Measurements from ENCODE around the gene DNAH7. TPM values are rescaled to one million over a fixed set of nuclear protein-coding genes. Genes with fewer than 3 reads are reported as not detected.

DNAH7 gene
- total RNA-seq, 4 donors from 2014 or later = 1.3 to 11.9 (median 2.4) TPM

- TF ChIP-seq, protein P1, sequence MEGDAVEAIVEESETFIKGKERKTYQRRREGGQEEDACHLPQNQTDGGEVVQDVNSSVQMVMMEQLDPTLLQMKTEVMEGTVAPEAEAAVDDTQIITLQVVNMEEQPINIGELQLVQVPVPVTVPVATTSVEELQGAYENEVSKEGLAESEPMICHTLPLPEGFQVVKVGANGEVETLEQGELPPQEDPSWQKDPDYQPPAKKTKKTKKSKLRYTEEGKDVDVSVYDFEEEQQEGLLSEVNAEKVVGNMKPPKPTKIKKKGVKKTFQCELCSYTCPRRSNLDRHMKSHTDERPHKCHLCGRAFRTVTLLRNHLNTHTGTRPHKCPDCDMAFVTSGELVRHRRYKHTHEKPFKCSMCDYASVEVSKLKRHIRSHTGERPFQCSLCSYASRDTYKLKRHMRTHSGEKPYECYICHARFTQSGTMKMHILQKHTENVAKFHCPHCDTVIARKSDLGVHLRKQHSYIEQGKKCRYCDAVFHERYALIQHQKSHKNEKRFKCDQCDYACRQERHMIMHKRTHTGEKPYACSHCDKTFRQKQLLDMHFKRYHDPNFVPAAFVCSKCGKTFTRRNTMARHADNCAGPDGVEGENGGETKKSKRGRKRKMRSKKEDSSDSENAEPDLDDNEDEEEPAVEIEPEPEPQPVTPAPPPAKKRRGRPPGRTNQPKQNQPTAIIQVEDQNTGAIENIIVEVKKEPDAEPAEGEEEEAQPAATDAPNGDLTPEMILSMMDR (IDR thresholded peaks at IDR 0.05) = no peak
- no peak for TF ChIP-seq POLR2A (IDR thresholded peaks at IDR 0.05)
- Histone ChIP-seq H3K4me3 (no peak overlapping the region), H3K27me3 (no peaks in the 10 kb centered on the region), H3K9me3 (no peaks in the 10 kb centered on the region), H3K27ac (no peak overlapping the region), H3K36me3 (no peaks in the 10 kb centered on the region), H3K4me1 (no peaks in the 10 kb centered on the region)
- no peak for DNase-seq
Observed at GRCh38 chr2:195779491-195779890, 289.1 kb downstream of the DNAH7 start.

DNA sequence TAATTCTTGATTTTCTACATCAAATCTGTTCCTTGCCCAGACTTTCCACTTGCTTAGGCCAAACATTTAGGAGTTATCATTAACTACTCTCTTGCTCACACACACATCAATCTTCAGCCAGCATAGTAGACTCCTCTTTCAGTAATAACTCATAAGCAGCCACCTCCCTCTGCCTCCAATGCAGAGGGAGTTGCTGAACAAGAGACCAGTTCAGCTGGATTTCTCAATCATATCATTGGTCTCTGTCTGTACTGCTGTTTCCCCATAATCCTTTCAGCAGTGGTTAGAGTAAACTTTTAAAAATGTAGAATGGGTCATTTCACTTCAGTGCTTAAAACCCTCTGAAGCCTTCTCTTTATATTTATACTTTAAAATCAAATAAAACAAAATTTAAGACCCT, 298.7 kb downstream of the DNAH7 start:
- Histone ChIP-seq H3K4me1 (no peaks in the 10 kb centered on the region), H3K27me3 (no peaks in the 10 kb centered on the region), H3K9me3 (peaks cover 0 to 1% (median 0%) of the 10 kb centered on the region in 4 donors), H3K27ac (no peak overlapping the region), H3K36me3 (no peaks in the 10 kb centered on the region), H3K4me3 (no peak overlapping the region)
- no peak for DNase-seq
- TF ChIP-seq, protein P1 (IDR thresholded peaks at IDR 0.05) = no peak
- no peak for TF ChIP-seq POLR2A (IDR thresholded peaks at IDR 0.05)

DNA sequence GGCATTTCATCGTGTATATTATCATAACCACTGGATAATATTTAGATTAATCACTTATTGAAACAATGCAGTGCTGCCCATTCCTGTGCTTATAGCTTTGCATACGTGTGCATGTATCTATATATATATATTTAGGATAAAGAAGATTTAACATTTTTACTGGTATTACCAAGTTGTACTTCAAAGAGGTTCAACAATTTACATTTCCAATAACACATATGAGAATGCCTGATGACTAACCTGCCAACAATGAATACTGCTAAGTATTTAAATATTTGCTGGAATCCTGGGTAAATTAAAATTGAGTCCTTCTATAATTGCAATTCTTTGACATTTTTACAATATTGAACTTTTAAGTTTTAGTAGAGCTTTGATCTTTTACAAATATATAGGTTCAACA, 300.2 kb downstream of the DNAH7 start:
- Histone ChIP-seq H3K4me1 (no peaks in the 10 kb centered on the region), H3K27ac (no peak overlapping the region), H3K4me3 (no peak overlapping the region), H3K9me3 (peaks cover 0 to 7% (median 0%) of the 10 kb centered on the region in 4 donors), H3K36me3 (no peaks in the 10 kb centered on the region), H3K27me3 (no peaks in the 10 kb centered on the region)
- DNase-seq = no peak
- TF ChIP-seq POLR2A (IDR thresholded peaks at IDR 0.05) = no peak
- TF ChIP-seq, protein P1 (IDR thresholded peaks at IDR 0.05) = no peak

- Histone ChIP-seq H3K27me3 (no peaks in the 10 kb centered on the region), H3K9me3 (peaks cover 0 to 7% (median 0%) of the 10 kb centered on the region in 4 donors), H3K4me3 (no peak overlapping the region), H3K27ac (no peak overlapping the region), H3K4me1 (no peaks in the 10 kb centered on the region), H3K36me3 (no peaks in the 10 kb centered on the region)
- TF ChIP-seq POLR2A (IDR thresholded peaks at IDR 0.05) = no peak
- TF ChIP-seq, protein P1 (IDR thresholded peaks at IDR 0.05) = no peak
- no peak for DNase-seq
Observed at GRCh38 chr2:195766691-195767090, 301.9 kb downstream of the DNAH7 start.

DNA sequence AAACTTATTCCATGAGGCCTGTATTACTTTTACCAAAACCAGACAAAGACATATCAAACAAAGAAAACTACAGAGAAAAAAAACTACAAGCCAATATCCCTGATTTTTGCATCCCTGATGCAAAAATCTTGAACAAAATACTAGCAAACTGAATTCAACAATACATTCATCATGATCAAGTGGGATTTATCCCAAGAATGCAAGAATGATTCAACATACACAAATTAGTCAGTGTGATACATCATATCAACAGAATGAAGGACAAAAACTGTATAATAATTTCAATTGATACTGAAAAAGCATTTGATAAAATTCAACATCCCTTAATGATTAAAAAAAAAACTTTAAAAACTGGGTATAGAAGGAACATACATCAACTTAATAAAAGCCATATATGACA, 304.8 kb downstream of the DNAH7 start:
- DNase-seq = no peak
- Histone ChIP-seq H3K4me1 (no peaks in the 10 kb centered on the region), H3K9me3 (peaks cover 0 to 7% (median 0%) of the 10 kb centered on the region in 4 donors), H3K36me3 (no peaks in the 10 kb centered on the region), H3K27ac (no peak overlapping the region), H3K4me3 (no peak overlapping the region), H3K27me3 (no peaks in the 10 kb centered on the region)
- no peak for TF ChIP-seq POLR2A (IDR thresholded peaks at IDR 0.05)
- TF ChIP-seq, protein P1 (IDR thresholded peaks at IDR 0.05) = no peak

DNA sequence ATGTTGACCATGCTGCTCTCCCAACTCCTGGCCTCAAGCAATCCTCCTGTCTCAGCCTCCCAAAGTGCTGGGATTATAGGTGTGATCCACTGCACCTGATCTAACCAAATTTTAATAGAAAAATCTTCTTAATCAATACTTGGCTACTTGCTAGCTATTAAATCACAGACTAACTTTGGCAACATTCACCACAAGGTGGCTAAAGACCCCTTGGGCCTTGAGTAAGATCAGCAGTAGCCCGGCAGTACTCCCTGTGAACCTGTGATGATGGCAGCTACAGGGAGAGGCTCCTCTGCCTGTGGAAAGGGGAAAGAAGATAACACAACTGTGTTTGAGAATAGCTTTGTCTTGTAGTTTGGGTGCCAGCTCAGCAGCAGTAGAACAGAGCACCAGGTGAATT, 308.8 kb downstream of the DNAH7 start:
- Histone ChIP-seq H3K27me3 (no peaks in the 10 kb centered on the region), H3K4me1 (no peaks in the 10 kb centered on the region), H3K27ac (no peak overlapping the region), H3K9me3 (peaks cover 0 to 4% (median 0%) of the 10 kb centered on the region in 4 donors), H3K36me3 (no peaks in the 10 kb centered on the region), H3K4me3 (no peak overlapping the region)
- no peak for DNase-seq
- TF ChIP-seq, protein P1 (IDR thresholded peaks at IDR 0.05) = no peak
- TF ChIP-seq POLR2A (IDR thresholded peaks at IDR 0.05) = no peak
